ENCODE measurements around the gene MYH8. TPM values are rescaled to one million over a fixed set of nuclear protein-coding genes. Genes with fewer than 3 reads are reported as not detected.

The MYH8 gene
- total RNA-seq, 4 donors from 2014 or later, result not detected

GRCh38 chr17:10458701-10459100 lies 37.0 kb upstream of the MYH8 start:
- in situ Hi-C loops (cut with MboI; ENCODE audit: low pct_ligation_motif_present in 1 of 4, low pct_unique_long_range_greater_than_20kb in 1 of 4, low sequenced_read_pairs in 3 of 4) (no loop called here), intact Hi-C loops (cut with DNase I; ENCODE audit: low total_unique reads) (no loop called here)
- Histone ChIP-seq H3K4me3 (no peak overlapping the region), H3K9me3 (no peaks in the 10 kb centered on the region), H3K27me3 (no peaks in the 10 kb centered on the region), H3K36me3 (no peaks in the 10 kb centered on the region), H3K4me1 (peaks cover 0 to 4% (median 3%) of the 10 kb centered on the region in 4 donors), H3K27ac (no peak overlapping the region)
- DNase-seq, result no peak
- 50 to 64% methylated on average over 3 of the region's 3 CpGs for WGBS, 2 donors (ENCODE audit: low coverage in 1 of 2)
- TF ChIP-seq POLR2AphosphoS5 (IDR thresholded peaks at IDR 0.05), result no peak
- no peak for TF ChIP-seq EP300 (IDR thresholded peaks at IDR 0.05; ENCODE audit: low read depth)
- TF ChIP-seq POLR2A (IDR thresholded peaks at IDR 0.05), result no peak
- TF ChIP-seq CTCF (IDR thresholded peaks at IDR 0.05), result no peak

DNA sequence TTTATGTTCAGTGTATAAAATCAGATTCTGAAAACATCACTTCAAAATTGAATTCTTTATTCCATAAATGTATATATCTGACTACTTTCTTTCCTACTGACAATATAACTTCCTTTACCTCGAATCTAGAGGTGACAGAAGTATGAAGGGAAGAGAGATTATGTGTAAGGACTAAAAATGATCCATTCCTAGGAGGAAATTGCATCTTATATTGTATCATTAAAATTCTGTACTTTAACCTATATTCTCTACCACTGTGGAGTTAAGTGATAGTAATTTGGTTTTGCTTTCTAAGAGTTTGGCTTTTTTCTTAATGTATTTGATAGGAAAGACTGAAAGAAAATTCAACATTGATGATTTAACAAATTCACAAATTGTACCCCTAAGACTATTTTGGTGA lies 36.2 kb upstream of the MYH8 start:
- H3K27ac ChIP-seq, result no peak overlapping the region
- intact Hi-C loops (cut with DNase I; ENCODE audit: low total_unique reads), result no loop called here
- no peaks in the 10 kb centered on the region for H3K9me3 ChIP-seq
- TF ChIP-seq POLR2A (IDR thresholded peaks at IDR 0.05) (no peak), CTCF (IDR thresholded peaks at IDR 0.05) (no peak), POLR2AphosphoS5 (IDR thresholded peaks at IDR 0.05) (no peak), EP300 (IDR thresholded peaks at IDR 0.05; ENCODE audit: low read depth) (no peak)
- H3K27me3 ChIP-seq, result no peaks in the 10 kb centered on the region
- H3K36me3 ChIP-seq, result no peaks in the 10 kb centered on the region
- in situ Hi-C loops (cut with MboI; ENCODE audit: low pct_ligation_motif_present in 1 of 4, low pct_unique_long_range_greater_than_20kb in 1 of 4, low sequenced_read_pairs in 3 of 4), result no loop called here
- WGBS, 2 donors (ENCODE audit: low coverage in 1 of 2), result 11 to 19% methylated on average over 1 of the region's 1 CpG
- DNase-seq, result no peak
- H3K4me1 ChIP-seq, result peaks cover 0 to 4% (median 3%) of the 10 kb centered on the region in 4 donors
- no peak overlapping the region for H3K4me3 ChIP-seq

DNA sequence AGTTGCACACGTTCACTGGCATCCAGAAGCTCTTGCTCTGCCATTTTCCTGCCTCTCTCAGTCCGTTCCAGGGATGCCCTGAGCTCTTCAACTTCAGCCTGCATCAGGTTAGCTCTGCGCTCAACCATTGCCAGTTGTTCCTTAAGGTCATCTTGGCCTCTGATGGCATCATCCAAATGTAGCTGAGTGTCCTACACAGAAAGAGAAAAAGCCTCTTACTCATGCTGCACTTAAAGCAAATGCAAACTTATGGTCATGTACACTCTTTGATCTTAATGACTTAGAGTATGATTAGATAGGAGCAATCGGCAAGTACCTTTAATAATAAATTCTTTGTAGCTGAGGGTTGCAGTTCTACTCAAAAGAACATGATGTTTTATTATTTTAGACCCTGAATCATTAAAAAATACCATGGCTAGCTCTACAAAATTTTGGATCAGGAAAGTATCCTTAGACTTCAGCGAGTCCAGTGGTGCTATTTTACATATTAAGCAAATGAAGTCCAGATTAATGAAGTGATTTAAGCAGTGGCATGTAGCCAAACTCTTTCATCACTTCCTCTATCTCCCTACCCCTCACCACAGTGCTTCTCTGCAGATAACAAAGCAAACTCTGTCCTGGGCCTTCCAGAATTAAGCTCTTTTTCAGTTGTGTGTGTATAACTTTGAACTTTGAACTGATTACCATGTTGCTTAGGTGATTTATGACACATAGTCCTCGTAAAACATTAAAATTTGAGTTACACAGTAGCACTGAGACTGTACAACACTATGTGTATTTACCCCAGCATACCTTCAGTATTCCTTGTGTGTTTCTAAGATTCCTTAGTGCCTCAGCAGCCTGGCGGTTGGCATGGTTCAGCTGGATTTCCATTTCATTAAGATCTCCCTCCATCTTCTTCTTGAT lies 25.5 kb upstream of the MYH8 start:
- Histone ChIP-seq H3K4me3 (no peak overlapping the region), H3K9me3 (no peaks in the 10 kb centered on the region), H3K36me3 (no peaks in the 10 kb centered on the region), H3K27ac (peak overlapping the region; percentile 55 to 69 (median 64)), H3K4me1 (peaks cover 0 to 31% (median 14%) of the 10 kb centered on the region in 4 donors), H3K27me3 (no peaks in the 10 kb centered on the region)
- intact Hi-C loops (cut with DNase I; ENCODE audit: low total_unique reads), result no loop called here
- peak; percentile 37 for DNase-seq
- 53 to 54% methylated on average over 4 to 7 of the region's 7 CpGs for WGBS, 2 donors (ENCODE audit: low coverage in 1 of 2)
- TF ChIP-seq POLR2AphosphoS5 (IDR thresholded peaks at IDR 0.05) (peak in 2 of 3 donors; percentile 20 to 32), POLR2A (IDR thresholded peaks at IDR 0.05) (no peak), CTCF (IDR thresholded peaks at IDR 0.05) (peak in 1 of 5 experiments; percentile 17)
- in situ Hi-C loops (cut with MboI; ENCODE audit: low pct_ligation_motif_present in 1 of 4, low pct_unique_long_range_greater_than_20kb in 1 of 4, low sequenced_read_pairs in 3 of 4), result loop anchor here in 1 of 4 donors (25.0 kb wide), 1 partner anchor 110 kb away; no protein-coding TSS in a partner anchor

GRCh38 chr17:10439816-10440215 lies 18.1 kb upstream of the MYH8 start:
- H3K36me3 ChIP-seq, result no peaks in the 10 kb centered on the region
- intact Hi-C loops (cut with DNase I; ENCODE audit: low total_unique reads) (no loop called here), in situ Hi-C loops (cut with MboI; ENCODE audit: low pct_ligation_motif_present in 1 of 4, low pct_unique_long_range_greater_than_20kb in 1 of 4, low sequenced_read_pairs in 3 of 4) (loop anchor here in 1 of 4 donors (25.0 kb wide), 1 partner anchor 103 kb away; no protein-coding TSS in a partner anchor)
- no peaks in the 10 kb centered on the region for H3K9me3 ChIP-seq
- no peak overlapping the region for H3K27ac ChIP-seq
- no peak overlapping the region for H3K4me3 ChIP-seq
- H3K4me1 ChIP-seq, result no peaks in the 10 kb centered on the region
- H3K27me3 ChIP-seq, result no peaks in the 10 kb centered on the region
- DNase-seq, result no peak
- TF ChIP-seq POLR2A (IDR thresholded peaks at IDR 0.05) (no peak), CTCF (IDR thresholded peaks at IDR 0.05) (no peak), EP300 (IDR thresholded peaks at IDR 0.05; ENCODE audit: low read depth) (no peak), POLR2AphosphoS5 (IDR thresholded peaks at IDR 0.05) (no peak)
- 71 to 86% methylated on average over 1 of the region's 1 CpG for WGBS, 2 donors (ENCODE audit: low coverage in 1 of 2)
